ENCODE results near the gene DYNLT2.
"Not testable (repeated sequence)": the region's sequence is repeated elsewhere in the genome, so short reads cannot be mapped to it uniquely, and the experiment has no call there.

DYNLT2 gene

DNA sequence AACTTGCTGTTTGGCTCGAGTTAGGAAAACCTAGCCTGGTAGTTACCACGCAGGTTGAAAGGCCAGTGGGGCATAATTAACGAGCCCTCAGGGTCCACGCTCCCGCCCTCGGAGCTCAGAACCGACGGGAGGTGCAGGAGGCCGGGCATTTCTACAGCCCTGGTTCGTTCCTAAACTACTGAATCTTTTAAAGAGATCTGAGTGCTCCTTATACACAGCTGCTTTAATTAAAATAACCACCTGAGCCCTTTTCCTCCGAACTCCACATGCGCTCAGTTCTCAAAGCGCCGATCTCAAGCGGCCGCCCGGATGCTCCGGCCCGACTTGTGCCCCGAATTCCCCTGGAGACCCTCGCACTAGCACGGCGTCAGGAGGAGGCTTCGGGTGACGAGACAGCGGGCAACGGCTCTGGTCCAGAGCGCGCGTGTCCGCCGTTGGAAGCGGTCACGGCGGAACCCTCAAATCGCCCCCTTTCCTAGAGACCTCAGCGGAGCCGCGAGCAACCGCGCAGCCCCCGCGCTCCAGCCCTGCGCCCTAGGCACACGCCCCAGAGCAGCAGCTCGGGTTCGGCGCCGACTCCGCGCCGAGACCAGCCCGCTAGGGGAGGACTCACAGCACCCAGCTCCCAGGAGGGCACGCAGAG is 49.9 kb downstream of the DYNLT2 start:
- DNase-seq (ENCODE audit: low spot score), result no peak

DNA sequence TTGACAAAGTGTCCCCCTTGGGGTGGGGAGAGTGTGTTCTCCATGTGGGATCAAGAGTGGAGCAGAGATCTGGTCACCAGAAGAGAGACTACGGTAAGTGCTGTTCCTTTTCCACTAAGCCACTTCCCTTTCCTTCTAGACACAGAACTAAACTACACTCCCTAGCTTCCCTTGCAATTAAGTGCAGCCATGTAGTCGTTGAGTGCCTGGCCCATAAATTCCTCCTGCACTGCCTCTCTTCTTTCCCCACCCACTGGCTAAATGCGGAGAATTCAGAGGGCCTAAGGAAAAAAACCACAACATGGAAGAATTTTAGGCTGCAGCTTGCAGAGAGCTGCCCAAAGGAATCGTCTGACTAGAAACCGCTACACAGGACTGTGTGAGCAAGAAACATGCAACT is 51.1 kb downstream of the DYNLT2 start:
- no peak for DNase-seq (ENCODE audit: low spot score)

DNA sequence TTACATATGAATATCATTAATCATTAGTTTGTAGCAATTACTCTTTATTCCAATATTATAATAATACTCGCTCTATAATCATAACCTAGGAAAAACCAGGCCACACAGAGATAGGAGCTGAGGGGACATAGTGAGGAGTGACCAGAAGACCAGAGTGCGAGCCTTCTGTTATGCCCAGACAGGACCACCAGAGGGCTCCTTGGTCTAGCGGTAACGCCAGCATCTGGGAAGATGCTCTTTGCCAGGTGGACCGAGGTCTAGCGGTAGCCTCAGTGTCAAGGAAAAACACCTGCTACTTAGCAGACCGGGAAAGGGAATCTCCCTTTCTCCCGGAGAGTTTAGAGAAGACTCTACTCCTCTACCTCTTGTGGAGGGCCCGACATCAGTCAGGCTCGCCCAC is 54.3 kb downstream of the DYNLT2 start:
- not testable (repeated sequence) for DNase-seq (ENCODE audit: low spot score)

DNA sequence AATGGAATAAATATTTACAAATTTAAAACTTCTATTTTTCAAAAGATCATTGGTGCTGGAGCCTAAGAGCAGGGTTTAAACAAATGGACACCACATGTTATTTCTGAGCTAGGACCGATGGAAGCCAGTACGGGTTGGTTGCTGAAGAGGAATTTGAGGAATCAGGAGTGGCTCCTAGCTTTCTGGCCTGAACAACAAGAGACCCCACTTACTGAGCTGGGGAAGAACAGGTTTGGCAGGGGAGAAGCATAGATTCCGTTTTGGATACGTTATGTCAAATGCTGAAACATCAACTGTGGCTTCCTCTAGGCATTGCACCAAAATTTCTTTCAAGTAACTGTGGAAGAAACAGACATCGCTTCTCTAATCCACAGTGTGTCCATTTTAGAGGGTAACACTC is 56.2 kb downstream of the DYNLT2 start:
- no peak for DNase-seq (ENCODE audit: low spot score)

DNA sequence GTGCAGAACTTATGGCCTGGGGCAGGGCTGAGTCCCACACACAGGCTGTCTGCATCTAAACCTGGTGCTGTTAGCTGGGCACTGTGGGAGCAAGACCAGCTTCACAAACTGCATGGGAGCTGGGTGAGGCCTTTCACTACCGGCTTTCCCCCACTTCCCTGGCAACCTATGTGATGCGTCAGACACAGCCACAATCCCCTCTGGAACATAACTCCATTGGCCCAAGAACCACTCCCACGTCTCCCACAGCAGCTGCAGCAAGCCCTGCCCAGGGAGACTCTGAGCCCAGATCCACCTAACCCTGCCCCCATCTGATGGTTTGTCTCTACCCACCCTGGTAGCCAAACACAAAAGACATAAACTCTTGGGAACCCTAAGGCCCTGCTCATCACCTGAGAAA is 58.9 kb downstream of the DYNLT2 start:
- no peak for DNase-seq (ENCODE audit: low spot score)

DNA sequence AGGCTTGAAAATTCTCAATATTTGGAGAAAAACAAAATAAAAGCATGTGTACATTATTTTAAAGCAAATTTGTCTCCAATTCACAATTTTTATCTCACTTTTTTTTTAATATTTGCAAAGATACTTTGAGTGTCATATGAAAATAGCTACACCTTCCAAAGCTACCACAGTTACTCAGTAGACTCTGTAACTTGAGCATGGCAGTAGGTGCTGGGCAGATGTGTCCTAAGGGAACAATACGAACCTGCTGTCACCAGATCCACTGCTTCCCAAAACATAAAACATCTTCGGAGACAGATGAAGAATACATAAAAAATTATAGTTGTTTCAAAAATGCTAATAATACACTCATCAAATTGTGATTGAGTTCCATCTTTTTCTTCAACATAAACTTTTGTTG is 60.1 kb downstream of the DYNLT2 start:
- no peak for DNase-seq (ENCODE audit: low spot score)

Measured in globus pallidus (tissue), 1 donor.